Hematopoietic multipotent progenitor cell treated with erythropoietin and hydrocortisone succinate and interleukin-3 and kit ligand, for 15 days (in vitro differentiated cells): ENCODE results near the gene NFATC4.
"Not testable (repeated sequence)": the region's sequence is repeated elsewhere in the genome, so short reads cannot be mapped to it uniquely, and the experiment has no call there.

ENCODE experiments used
- DNase-seq: peaks from one replicate; pipeline ENCODE4 v3.0.0-alpha.2; 2015; ENCODE audit warnings: low spot score

The NFATC4 gene

GRCh38 chr14:24368212-24368561 is 203 bp downstream of the NFATC4 start:
- DNase-seq = no peak

GRCh38 chr14:24368562-24369252 is 723 bp downstream of the NFATC4 start:
- DNase-seq = no peak

- no peak for DNase-seq
Measured at GRCh38 chr14:24369463-24369862, 1.5 kb downstream of the NFATC4 start.

GRCh38 chr14:24369907-24370687 is 2.1 kb downstream of the NFATC4 start:
- DNase-seq = no peak

- no peak for DNase-seq
Measured at GRCh38 chr14:24370748-24371147, 2.8 kb downstream of the NFATC4 start.

- not testable (repeated sequence) for DNase-seq
Measured at GRCh38 chr14:24371605-24372004, 3.6 kb downstream of the NFATC4 start.

GRCh38 chr14:24372701-24373416 is 4.9 kb downstream of the NFATC4 start:
- no peak for DNase-seq

- no peak for DNase-seq
Measured at GRCh38 chr14:24376448-24377070, 8.6 kb downstream of the NFATC4 start.

GRCh38 chr14:24377126-24377525 is 9.1 kb downstream of the NFATC4 start:
- no peak for DNase-seq

GRCh38 chr14:24377657-24378056 is 9.7 kb downstream of the NFATC4 start:
- DNase-seq = no peak

GRCh38 chr14:24378327-24378726 is 10.3 kb downstream of the NFATC4 start:
- no peak for DNase-seq

- no peak for DNase-seq
Measured at GRCh38 chr14:24378981-24379906, 11.3 kb downstream of the NFATC4 start.

- DNase-seq = no peak
Measured at GRCh38 chr14:24379907-24380730, 12.1 kb downstream of the NFATC4 start.

- no peak for DNase-seq
Measured at GRCh38 chr14:24381363-24382063, 13.5 kb downstream of the NFATC4 start.

- no peak for DNase-seq
Measured at GRCh38 chr14:24382064-24382371, 14.0 kb downstream of the NFATC4 start.

GRCh38 chr14:24384169-24384568 is 16.2 kb downstream of the NFATC4 start:
- DNase-seq = no peak

- no peak for DNase-seq
Measured at GRCh38 chr14:24385524-24385923, 17.5 kb downstream of the NFATC4 start.

GRCh38 chr14:24387009-24387345 is 19.0 kb downstream of the NFATC4 start:
- DNase-seq = no peak

- DNase-seq = not testable (repeated sequence)
Measured at GRCh38 chr14:24387579-24387978, 19.6 kb downstream of the NFATC4 start.

GRCh38 chr14:24388474-24389179 is 20.6 kb downstream of the NFATC4 start:
- no peak for DNase-seq
